Body of pancreas (tissue), 4 donors: ENCODE data around the gene CHCHD6. TPM values are rescaled to one million over a fixed set of nuclear protein-coding genes. Genes with fewer than 3 reads are reported as not detected.

Source experiments
- ATAC-seq: fragments of 150-250 bp; one replicate; pipeline ENCODE4 v1.9.1; 2016
- DNase-seq, 4 donors: peaks; one replicate each; pipeline ENCODE4 v3.0.0-alpha.2; 2019
- H3K27ac ChIP-seq, 4 donors: fragments of 200-600 bp; sonication (generic); 1 replicate in 3 of 4; 2 replicates in 1 of 4; pipeline versions ENCODE4 v1.5.1 to v1.6.1; 2016 to 2019; ENCODE audit warnings: mild to moderate bottlenecking in 1 of 4, mixed read lengths in 1 of 4, moderate library complexity in 1 of 4
- H3K27me3 ChIP-seq, 2 donors: fragments of 200-600 bp; sonication (generic); one replicate each; pipeline ENCODE4 v1.6.0; 2016; ENCODE audit warnings: mild to moderate bottlenecking in 1 of 2
- H3K36me3 ChIP-seq, 2 donors: fragments of 200-600 bp; sonication (generic); replicated peaks in 1 of 2; 2 replicates each; pipeline ENCODE4 v1.5.1; 2016; ENCODE audit warnings: low read depth in 2 of 2; ENCODE audit not compliant: insufficient read depth in 1 of 2
- H3K4me1 ChIP-seq: fragments of 200-600 bp; sonication (generic); one replicate; pipeline ENCODE4 v1.6.0; 2016
- H3K4me3 ChIP-seq, 2 donors: fragments of 200-600 bp; sonication (generic); 1 replicate in 1 of 2; 2 replicates in 1 of 2; pipeline ENCODE4 v1.5.1; 2016 to 2019
- H3K9me3 ChIP-seq, 3 donors: fragments of 200-600 bp; sonication (generic); 1 replicate in 2 of 3; 2 replicates in 1 of 3; pipeline ENCODE4 v1.5.1; 2016
- CTCF ChIP-seq, 7 experiments: fragments of 450-650 bp in 4 of 7; fragments of 200-600 bp in 3 of 7; sonication (generic) in 3 of 7; IDR thresholded peaks; one replicate each; pipeline ENCODE4 v1.5.1; 2016 to 2019; ENCODE audit warnings: antibody characterized with exemption in 7 of 7
- POLR2A ChIP-seq, 3 donors: fragments of 450-650 bp; IDR thresholded peaks; one replicate each; pipeline ENCODE4 v1.6.1; 2016; ENCODE audit warnings: antibody characterized with exemption in 3 of 3, mild to moderate bottlenecking in 2 of 3
- WGBS, 2 donors: methylation state at CpG; one replicate each; pipeline ENCODE4 v1.1.5; 2017; 5-methylcytosine and 5-hydroxymethylcytosine counted together
- intact Hi-C: fragments of 100-400 bp; cut with DNase I; formaldehyde crosslinking; loops from one replicate; pipeline ENCODE4 v1.15.1; 2023
- total RNA-seq, 2 donors: library from RNA; depleted of rRNA; stranded (reverse); fragments of >200 nt; gene quantifications; one replicate each; pipeline ENCODE4 v1.1.0, GENCODE V29; 2016

The CHCHD6 gene
- total RNA-seq, 2 donors from 2014 or later, result 0.66 to 10.9 TPM

- peak; percentile 13 for ATAC-seq
- peak overlapping the region in 2 of 4 donors; percentile 13 to 51 for H3K27ac ChIP-seq
- peak overlapping the region; percentile 48 to 55 for H3K4me3 ChIP-seq
- H3K4me1 ChIP-seq, result peaks cover 36% of the 10 kb centered on the region
- H3K27me3 ChIP-seq, result no peaks in the 10 kb centered on the region
- WGBS, 2 donors, result 2 to 5% methylated on average over 12 to 57 of the region's 61 CpGs
- intact Hi-C loops, result no loop called here
- peak; percentile 37 to 51 (median 43) for DNase-seq
- H3K36me3 ChIP-seq, result no peaks in the 10 kb centered on the region
- no peaks in the 10 kb centered on the region for H3K9me3 ChIP-seq
- no peak for TF ChIP-seq POLR2A (IDR thresholded peaks at IDR 0.05)
- TF ChIP-seq CTCF (IDR thresholded peaks at IDR 0.05), result no peak
These were observed 279.8 kb downstream of the CHCHD6 start for GRCh38 chr3:126983653-126984390.

- 62% methylated on average over 21 of the region's 21 CpGs; no CpG with 5 or more reads in 1 of the 2 donors for WGBS, 2 donors
- TF ChIP-seq POLR2A (IDR thresholded peaks at IDR 0.05) (no peak), CTCF (IDR thresholded peaks at IDR 0.05) (no peak)
- Histone ChIP-seq H3K4me3 (peak overlapping the region; percentile 48 to 55), H3K9me3 (no peaks in the 10 kb centered on the region), H3K4me1 (peaks cover 36% of the 10 kb centered on the region), H3K36me3 (peaks cover 0 to 3% of the 10 kb centered on the region in 2 donors), H3K27ac (no peak overlapping the region), H3K27me3 (no peaks in the 10 kb centered on the region)
- DNase-seq, result no peak
- intact Hi-C loops, result no loop called here
- no peak for ATAC-seq
These were observed 280.5 kb downstream of the CHCHD6 start for GRCh38 chr3:126984391-126985131.

GRCh38 chr3:126985132-126985985 is 281.3 kb downstream of the CHCHD6 start:
- Histone ChIP-seq H3K27me3 (no peaks in the 10 kb centered on the region), H3K27ac (no peak overlapping the region)
- WGBS, 2 donors, result 81 to 84% methylated on average over 17 of the region's 17 CpGs

GRCh38 chr3:126986001-126986400 is 282.0 kb downstream of the CHCHD6 start:
- no peak for TF ChIP-seq POLR2A (IDR thresholded peaks at IDR 0.05)
- TF ChIP-seq CTCF (IDR thresholded peaks at IDR 0.05), result no peak
- no peak for ATAC-seq

More at GRCh38 chr3:126985132-126985985, 281.3 kb downstream of the CHCHD6 start:
- Histone ChIP-seq H3K4me1 (peaks cover 36% of the 10 kb centered on the region), H3K9me3 (no peaks in the 10 kb centered on the region), H3K4me3 (no peak overlapping the region), H3K36me3 (peaks cover 0 to 4% of the 10 kb centered on the region in 2 donors)
- DNase-seq (no peak), ATAC-seq (no peak)
- intact Hi-C loops, result no loop called here
- TF ChIP-seq CTCF (IDR thresholded peaks at IDR 0.05) (no peak), POLR2A (IDR thresholded peaks at IDR 0.05) (no peak)

More at GRCh38 chr3:126986001-126986400, 282.0 kb downstream of the CHCHD6 start:
- H3K36me3 ChIP-seq, result peaks cover 0 to 4% of the 10 kb centered on the region in 2 donors
- no peak overlapping the region for H3K27ac ChIP-seq
- intact Hi-C loops, result no loop called here
- WGBS, 2 donors, result 55 to 66% methylated on average over 9 of the region's 9 CpGs
- no peak overlapping the region for H3K4me3 ChIP-seq
- DNase-seq, result peak in 2 of 4 donors; percentile 31 to 57
- no peaks in the 10 kb centered on the region for H3K27me3 ChIP-seq
- peaks cover 36% of the 10 kb centered on the region for H3K4me1 ChIP-seq
- no peaks in the 10 kb centered on the region for H3K9me3 ChIP-seq
